GM12878 (cell line): Measurements from ENCODE around the gene PPP2R1B. TPM values are rescaled to one million over a fixed set of nuclear protein-coding genes. Genes with fewer than 3 reads are reported as not detected.

ENCODE experiments used
- ATAC-seq: fragments of 200-7000 bp; cut with Tn5 transposase; 3 replicates; pipeline ENCODE4 v1.9.1; 2020; ENCODE audit warnings: mild to moderate bottlenecking, moderate library complexity
- BruUV-seq: library from RNA; stranded (reverse); fragments of 400-500 nt; replicated peaks from 2 replicates; lab custom pipeline; 2021; lab: Mats Ljungman, UMichigan
- CTCF ChIA-PET: fragments of 300-600 bp; sonication (Branson Sonifier 250); formaldehyde crosslinking; extraction: SDS; loops from one replicate; lab custom pipeline; 2021; ENCODE audit warnings: inconsistent platforms; lab: Yijun Ruan, JAX
- POLR2A ChIA-PET: fragments of 350-600 bp; formaldehyde crosslinking; extraction: SDS; loops from one replicate; lab custom pipeline; 2021; ENCODE audit warnings: inconsistent platforms; lab: Charles Lee
- RAD21 ChIA-PET: fragments of 300-600 bp; sonication (Branson Sonifier 250); formaldehyde crosslinking; loops from one replicate; lab custom pipeline; 2023; ENCODE audit warnings: antibody characterized with exemption; ENCODE audit not compliant: unreplicated experiment; lab: Charles Lee
- SMC1A ChIA-PET: fragments of 300-600 bp; sonication (Branson Sonifier 250); formaldehyde crosslinking; loops from one replicate; lab custom pipeline; 2023; ENCODE audit not compliant: unreplicated experiment, uncharacterized antibody; lab: Charles Lee
- DNase-seq: peaks from one replicate; pipeline ENCODE4 v3.0.0-alpha.2; 2011; ENCODE audit warnings: low read depth, low spot score
- FAIRE-seq: peaks from 3 replicates; lab custom pipeline; 2011; peaks lifted over from hg19 to GRCh38; lab: Jason Lieb, UNC
- H2AFZ ChIP-seq: 2 replicates; pipeline ENCODE4 v1.6.0; 2011; ENCODE audit warnings: low read depth, low read length, control low read depth; ENCODE audit not compliant: control insufficient read depth
- H3K27ac ChIP-seq: 2 replicates; pipeline ENCODE4 v1.5.1; 2011; ENCODE audit warnings: control low read depth; ENCODE audit not compliant: control insufficient read depth, insufficient read depth
- H3K27me3 ChIP-seq, 2 experiments: replicated peaks in 1 of 2; 2 replicates each; pipeline versions ENCODE4 v1.6.0 to v1.6.1; 2011; ENCODE audit warnings: low read length in 1 of 2; ENCODE audit not compliant: control insufficient read depth in 2 of 2, insufficient read depth in 2 of 2
- H3K36me3 ChIP-seq, 2 experiments: 2 replicates each; pipeline ENCODE4 v1.5.1; 2011; ENCODE audit warnings: low read length in 1 of 2; ENCODE audit not compliant: control insufficient read depth in 2 of 2, insufficient read depth in 2 of 2
- H3K4me1 ChIP-seq: 2 replicates; pipeline ENCODE4 v1.6.1; 2011; ENCODE audit warnings: mild to moderate bottlenecking, low read length, moderate library complexity, mixed read lengths; ENCODE audit not compliant: control insufficient read depth, insufficient read depth
- H3K4me2 ChIP-seq: 2 replicates; pipeline ENCODE4 v1.6.0; 2011; ENCODE audit warnings: control low read depth; ENCODE audit not compliant: control insufficient read depth, insufficient read depth
- H3K4me3 ChIP-seq: fragments of 200-600 bp; sonication (generic); 2 replicates; pipeline ENCODE4 v1.5.1; 2016
- H3K79me2 ChIP-seq: 2 replicates; pipeline ENCODE4 v1.6.0; 2011; ENCODE audit warnings: low read length; ENCODE audit not compliant: control insufficient read depth, insufficient read depth
- H3K9ac ChIP-seq: 2 replicates; pipeline ENCODE4 v1.8.0; 2011; ENCODE audit warnings: low read length, control low read depth, mixed read lengths; ENCODE audit not compliant: control insufficient read depth, insufficient read depth
- H3K9me3 ChIP-seq: replicated peaks from 3 replicates; pipeline ENCODE4 v1.5.1; 2011; ENCODE audit warnings: mild to moderate bottlenecking, low read length; ENCODE audit not compliant: control insufficient read depth, insufficient read depth
- H4K20me1 ChIP-seq: 2 replicates; pipeline ENCODE4 v1.6.0; 2011; ENCODE audit not compliant: control insufficient read depth, insufficient read depth
- DPF2 ChIP-seq: fragments of 450-650 bp; IDR thresholded peaks from 2 replicates; pipeline ENCODE4 v1.6.1; 2017; ENCODE audit warnings: mild to moderate bottlenecking
- ESRRA ChIP-seq: IDR thresholded peaks from 2 replicates; pipeline ENCODE4 v1.6.1; 2012; ENCODE audit warnings: mild to moderate bottlenecking, low read length, improper control_type of control experiment
- KLF5 ChIP-seq: fragments of 450-650 bp; IDR thresholded peaks from 2 replicates; pipeline ENCODE4 v1.6.1; 2014; ENCODE audit warnings: mild to moderate bottlenecking; ENCODE audit not compliant: partially characterized antibody
- MTA2 ChIP-seq: fragments of 450-650 bp; IDR thresholded peaks from 2 replicates; pipeline ENCODE4 v1.6.1; 2016; ENCODE audit warnings: low read depth, mild to moderate bottlenecking, moderate library complexity
- RUNX3 ChIP-seq: IDR thresholded peaks from 2 replicates; pipeline ENCODE4 v1.6.1; 2012; ENCODE audit warnings: low read length, inconsistent platforms
- TCF7 ChIP-seq: IDR thresholded peaks from 2 replicates; pipeline ENCODE4 v1.6.1; 2014; ENCODE audit warnings: antibody characterized with exemption, borderline replicate concordance
- ZNF274 ChIP-seq: IDR thresholded peaks from one replicate; pipeline ENCODE4 v1.8.0; 2011; ENCODE audit not compliant: insufficient read length, insufficient read depth
- WGBS: methylation state at CpG from one replicate; pipeline ENCODE4 v1.1.6; 2016; ENCODE audit warnings: low lambda C conversion rate; ENCODE audit not compliant: insufficient replicate concordance, insufficient coverage; ENCODE audit errors: missing lambda C conversion rate; 5-methylcytosine and 5-hydroxymethylcytosine counted together
- in situ Hi-C: fragments of 300-500 bp; cut with MboI; formaldehyde crosslinking; loops from 9 replicates; pipeline ENCODE4 v1.14.3; 2018; ENCODE audit warnings: mixed read lengths
- intact Hi-C: fragments of 100-400 bp; cut with micrococcal nuclease; formaldehyde crosslinking; loops from one replicate; pipeline ENCODE4 v1.14.2; 2022; ENCODE audit not compliant: unreplicated experiment
- polyA plus RNA-seq, 11 experiments: library from polyadenylated mRNA; depleted of rRNA in 4 of 11; unstranded in 6 of 11; stranded (reverse) in 5 of 11; fragments of >200 nt; fragmentation: Nextera tagmentation in 4 of 11; fragmentation: Illumina TruSeq in 1 of 11; extraction: Ambion mirVana in 4 of 11; extraction: Trizol in 1 of 11; gene quantifications; 1 replicate in 1 of 11; 2 replicates in 10 of 11; pipeline versions ENCODE4 v1.2.1 to v1.2.3, GENCODE V29; 2011 to 2016; ENCODE audit warnings: inconsistent platforms in 2 of 11, missing spikeins in 2 of 11, low read depth in 1 of 11
- total RNA-seq, 4 experiments: library from RNA; depleted of rRNA in 3 of 4; stranded (reverse); fragments of >200 nt in 3 of 4; fragmentation: Illumina TruSeq in 1 of 4; extraction: Trizol in 1 of 4; gene quantifications; 2 replicates each; pipeline versions ENCODE4 v1.2.1 to v1.2.3, GENCODE V29; 2013 to 2021
- TF ChIP-seq, protein P1 (sequence below): fragments of 450-650 bp; IDR thresholded peaks from 2 replicates; pipeline ENCODE4 v1.6.1; 2017; ENCODE audit warnings: mild to moderate bottlenecking, moderate library complexity

PPP2R1B gene
- total and polyA plus RNA-seq, 10 of the 15 experiments (the other 5 are each of a cell fraction or from before 2014, with no cell fraction given), result 26.6 to 68.2 (median 35.7) TPM

GRCh38 chr11:111722501-111722900, 43.7 kb downstream of the PPP2R1B start:
- 90% methylated on average over 8 of the region's 8 CpGs for WGBS
- no TSS peak for BruUV-seq
- peaks cover 16 to 25% of the 10 kb centered on the region in 2 experiments for H3K36me3 ChIP-seq
- ChIA-PET RAD21 (no interaction called here), SMC1A (interaction anchor here (0.7 kb wide), 1 partner anchor 18 kb away, joined by 4 read pairs; no protein-coding TSS in a partner anchor), CTCF (no interaction called here), POLR2A (no interaction called here)
- H3K4me3 ChIP-seq, result no peak overlapping the region
- H3K4me2 ChIP-seq, result no peak overlapping the region
- FAIRE-seq (no peak), ATAC-seq (no peak), DNase-seq (no peak)
- in situ Hi-C loops, result no loop called here
- H4K20me1 ChIP-seq, result no peaks in the 10 kb centered on the region
- H3K27me3 ChIP-seq, result no peaks in the 10 kb centered on the region
- H3K27ac ChIP-seq, result no peak overlapping the region
- H3K4me1 ChIP-seq, result no peaks in the 10 kb centered on the region
- intact Hi-C loops, result no loop called here
- H3K9ac ChIP-seq, result no peak overlapping the region
- H3K9me3 ChIP-seq, result no peaks in the 10 kb centered on the region
- no peak overlapping the region for H2AFZ ChIP-seq
- TF ChIP-seq ESRRA (no peak), KLF5 (no peak), ZNF274 (no peak), MTA2 (no peak), TCF7 (no peak), DPF2 (no peak), RUNX3 (no peak)
- TF ChIP-seq, protein P1, sequence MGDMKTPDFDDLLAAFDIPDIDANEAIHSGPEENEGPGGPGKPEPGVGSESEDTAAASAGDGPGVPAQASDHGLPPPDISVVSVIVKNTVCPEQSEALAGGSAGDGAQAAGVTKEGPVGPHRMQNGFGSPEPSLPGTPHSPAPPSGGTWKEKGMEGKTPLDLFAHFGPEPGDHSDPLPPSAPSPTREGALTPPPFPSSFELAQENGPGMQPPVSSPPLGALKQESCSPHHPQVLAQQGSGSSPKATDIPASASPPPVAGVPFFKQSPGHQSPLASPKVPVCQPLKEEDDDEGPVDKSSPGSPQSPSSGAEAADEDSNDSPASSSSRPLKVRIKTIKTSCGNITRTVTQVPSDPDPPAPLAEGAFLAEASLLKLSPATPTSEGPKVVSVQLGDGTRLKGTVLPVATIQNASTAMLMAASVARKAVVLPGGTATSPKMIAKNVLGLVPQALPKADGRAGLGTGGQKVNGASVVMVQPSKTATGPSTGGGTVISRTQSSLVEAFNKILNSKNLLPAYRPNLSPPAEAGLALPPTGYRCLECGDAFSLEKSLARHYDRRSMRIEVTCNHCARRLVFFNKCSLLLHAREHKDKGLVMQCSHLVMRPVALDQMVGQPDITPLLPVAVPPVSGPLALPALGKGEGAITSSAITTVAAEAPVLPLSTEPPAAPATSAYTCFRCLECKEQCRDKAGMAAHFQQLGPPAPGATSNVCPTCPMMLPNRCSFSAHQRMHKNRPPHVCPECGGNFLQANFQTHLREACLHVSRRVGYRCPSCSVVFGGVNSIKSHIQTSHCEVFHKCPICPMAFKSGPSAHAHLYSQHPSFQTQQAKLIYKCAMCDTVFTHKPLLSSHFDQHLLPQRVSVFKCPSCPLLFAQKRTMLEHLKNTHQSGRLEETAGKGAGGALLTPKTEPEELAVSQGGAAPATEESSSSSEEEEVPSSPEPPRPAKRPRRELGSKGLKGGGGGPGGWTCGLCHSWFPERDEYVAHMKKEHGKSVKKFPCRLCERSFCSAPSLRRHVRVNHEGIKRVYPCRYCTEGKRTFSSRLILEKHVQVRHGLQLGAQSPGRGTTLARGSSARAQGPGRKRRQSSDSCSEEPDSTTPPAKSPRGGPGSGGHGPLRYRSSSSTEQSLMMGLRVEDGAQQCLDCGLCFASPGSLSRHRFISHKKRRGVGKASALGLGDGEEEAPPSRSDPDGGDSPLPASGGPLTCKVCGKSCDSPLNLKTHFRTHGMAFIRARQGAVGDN, result no peak
- H3K79me2 ChIP-seq, result no peaks in the 10 kb centered on the region
